HepG2 (cell line): ENCODE data around the gene BLVRB. TPM values are rescaled to one million over a fixed set of nuclear protein-coding genes. Genes with fewer than 3 reads are reported as not detected.
A peak's percentile ranks its signal among the peaks of the same experiment; 100 is the strongest.
"Not testable (repeated sequence)": the region's sequence is repeated elsewhere in the genome, so short reads cannot be mapped to it uniquely, and the experiment has no call there.

Experiments used
- ATAC-seq: fragments of 200-7000 bp; cut with Tn5 transposase; 3 replicates; pipeline ENCODE4 v1.9.1; 2020; ENCODE audit warnings: mild to moderate bottlenecking, moderate library complexity
- BruUV-seq: library from RNA; stranded (reverse); fragments of 400-500 nt; replicated peaks from 2 replicates; lab custom pipeline; 2021; lab: Mats Ljungman, UMichigan
- CTCF ChIA-PET: fragments of 300-600 bp; formaldehyde crosslinking; extraction: SDS; loops from one replicate; lab custom pipeline; 2021; ENCODE audit warnings: low total read pairs, inconsistent platforms, low intra/inter-chr PET ratio; lab: Yijun Ruan, JAX
- POLR2A ChIA-PET: fragments of 350-600 bp; sonication (Branson Sonifier 250); formaldehyde crosslinking; loops from one replicate; lab custom pipeline; 2020; ENCODE audit warnings: antibody characterized with exemption, inconsistent platforms; lab: Yijun Ruan, JAX
- DNase-seq: peaks from one replicate; pipeline ENCODE4 v3.0.0-alpha.2; 2015; ENCODE audit warnings: low spot score
- FAIRE-seq: peaks from 3 replicates; lab custom pipeline; 2011; peaks lifted over from hg19 to GRCh38; lab: Jason Lieb, UNC
- H2AFZ ChIP-seq: one replicate; pipeline ENCODE4 v1.6.1; 2011; ENCODE audit warnings: low read length, inconsistent platforms
- H3K27ac ChIP-seq: fragments of 300-600 bp; 3 replicates; pipeline ENCODE4 v1.8.0; 2011; ENCODE audit warnings: mixed run types, mild to moderate bottlenecking, mixed read lengths, low read length, inconsistent platforms; ENCODE audit not compliant: insufficient read depth; ENCODE audit errors: extremely low read length
- H3K27me3 ChIP-seq, 2 experiments: fragments of 200-600 bp in 1 of 2; 2 replicates in 1 of 2; 3 replicates in 1 of 2; pipeline versions ENCODE4 v1.6.0 to v1.8.0; 2011; ENCODE audit warnings: low read length in 2 of 2, mild to moderate bottlenecking in 2 of 2, moderate library complexity in 2 of 2, inconsistent platforms in 1 of 2; ENCODE audit not compliant: insufficient read depth in 2 of 2, control insufficient read depth in 1 of 2
- H3K36me3 ChIP-seq, 2 experiments: fragments of 200-600 bp in 1 of 2; replicated peaks in 1 of 2; 2 replicates in 1 of 2; 3 replicates in 1 of 2; pipeline versions ENCODE4 v1.5.1 to v1.8.0; 2011; ENCODE audit warnings: low read length in 2 of 2, inconsistent platforms in 1 of 2; ENCODE audit not compliant: insufficient read depth in 2 of 2, control insufficient read depth in 1 of 2
- H3K4me1 ChIP-seq: 2 replicates; pipeline ENCODE4 v1.5.1; 2012; ENCODE audit warnings: low read length, inconsistent platforms; ENCODE audit not compliant: insufficient read depth
- H3K4me2 ChIP-seq: 2 replicates; pipeline ENCODE4 v1.6.0; 2011; ENCODE audit warnings: low read depth, low read length, inconsistent platforms
- H3K4me3 ChIP-seq, 3 experiments: fragments of 200-600 bp in 1 of 3; sonication (generic), shearing (Covaris generic) in 1 of 3; replicated peaks in 1 of 3; 2 replicates each; pipeline ENCODE4 v1.5.1; 2011 to 2016; ENCODE audit warnings: low read length in 3 of 3, inconsistent platforms in 2 of 3, low read depth in 2 of 3, mild to moderate bottlenecking in 2 of 3, control low read depth in 1 of 3, mixed read lengths in 1 of 3; ENCODE audit not compliant: insufficient read depth in 1 of 3
- H3K79me2 ChIP-seq: one replicate; pipeline ENCODE4 v1.6.1; 2011; ENCODE audit warnings: low read length, inconsistent platforms; ENCODE audit not compliant: insufficient read depth
- H3K9ac ChIP-seq: 2 replicates; pipeline ENCODE4 v1.6.0; 2011; ENCODE audit warnings: mild to moderate bottlenecking, low read depth, low read length, inconsistent platforms; ENCODE audit not compliant: insufficient read depth
- H3K9me3 ChIP-seq: 2 replicates; pipeline ENCODE4 v1.5.1; 2012; ENCODE audit warnings: mild to moderate bottlenecking, low read length
- H4K20me1 ChIP-seq: 2 replicates; pipeline ENCODE4 v1.6.0; 2011; ENCODE audit warnings: inconsistent platforms, mild to moderate bottlenecking, low read length, moderate library complexity; ENCODE audit not compliant: insufficient read depth
- AHR ChIP-seq: IDR thresholded peaks from 2 replicates; pipeline ENCODE4 v1.6.1; 2018; ENCODE audit warnings: missing genetic modification reagents, missing compliant biosample characterization
- ATF7 ChIP-seq, 2 experiments: fragments of 450-650 bp in 1 of 2; sonication (generic) in 1 of 2; formaldehyde crosslinking in 1 of 2; IDR thresholded peaks; 2 replicates each; pipeline versions ENCODE4 v1.4.0 to v1.6.1; 2016 to 2020; ENCODE audit warnings: antibody characterized with exemption in 1 of 2, mild to moderate bottlenecking in 1 of 2, missing genetic modification reagents in 1 of 2
- RFX1 ChIP-seq: fragments of 450-650 bp; IDR thresholded peaks from 2 replicates; pipeline ENCODE4 v1.6.1; 2017
- ZFP82 ChIP-seq: sonication (generic); formaldehyde crosslinking; IDR thresholded peaks from 2 replicates; pipeline ENCODE4 v1.5.1; 2020; ENCODE audit warnings: mild to moderate bottlenecking, missing genetic modification reagents, borderline replicate concordance
- WGBS: methylation state at CpG from one replicate; pipeline ENCODE4 v1.1.6; 2017; ENCODE audit warnings: low lambda C conversion rate; 5-methylcytosine and 5-hydroxymethylcytosine counted together
- in situ Hi-C: cut with HindIII; loops from 2 replicates; pipeline ENCODE4 v1.10.0; 2017; ENCODE audit warnings: low pct_unique_long_range_greater_than_20kb; ENCODE audit not compliant: extremely low pct_ligation_motif_present
- intact Hi-C: fragments of 100-400 bp; cut with micrococcal nuclease; formaldehyde crosslinking; loops from one replicate; pipeline ENCODE4 v1.10.0; 2022; ENCODE audit not compliant: unreplicated experiment
- polyA plus RNA-seq, 8 experiments: library from polyadenylated mRNA; depleted of rRNA in 3 of 8; stranded (reverse) in 7 of 8; unstranded in 1 of 8; fragments of >200 nt; fragmentation: Illumina TruSeq in 4 of 8; extraction: Trizol in 4 of 8; gene quantifications; 2 replicates each; pipeline versions ENCODE4 v1.2.1 to v1.2.3, GENCODE V29; 2011 to 2016; ENCODE audit warnings: low read depth in 4 of 8, missing spikeins in 1 of 8, mixed read lengths in 1 of 8; ENCODE audit not compliant: insufficient read depth in 1 of 8
- total RNA-seq, 5 experiments: library from RNA; depleted of rRNA; stranded (reverse); fragments of >200 nt; fragmentation: Illumina TruSeq; extraction: Trizol; gene quantifications; 2 replicates each; pipeline ENCODE4 v1.2.3, GENCODE V29; 2016; ENCODE audit warnings: low read depth in 1 of 5

BLVRB gene
- total and polyA plus RNA-seq, 2 of the 13 experiments (the other 11 are each of a cell fraction or from before 2014, with no cell fraction given): 25.9 to 51.4 TPM

- BruUV-seq, CTCF ChIA-PET: not testable (repeated sequence)
These were observed 35.4 kb upstream of the BLVRB start for GRCh38 chr19:40500678-40501530.

DNA sequence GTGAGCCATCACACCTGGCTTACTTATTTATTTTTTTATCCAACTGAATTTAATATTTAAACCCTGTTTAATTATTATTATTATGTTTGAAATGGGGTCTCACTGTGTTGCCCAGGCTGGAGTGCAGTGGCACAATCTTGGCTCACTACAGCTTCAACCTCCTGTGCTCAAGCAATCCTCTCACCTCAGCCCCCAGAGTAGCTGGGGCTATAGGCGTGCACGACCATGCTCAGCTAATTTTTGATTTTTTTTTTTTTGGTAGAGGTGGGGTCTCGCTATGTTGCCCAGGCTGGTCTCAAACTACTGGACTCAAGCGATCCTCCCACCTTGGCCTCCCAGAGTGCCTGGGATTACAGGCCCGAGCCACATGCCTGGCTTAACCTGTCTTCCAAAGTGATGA lies 33.8 kb upstream of the BLVRB start:
- in situ Hi-C loops: no loop called here
- POLR2A ChIA-PET: no interaction called here
- BruUV-seq: no TSS peak

More at GRCh38 chr19:40500678-40501530, 35.4 kb upstream of the BLVRB start:
- DNase-seq; FAIRE-seq; ATAC-seq; POLR2A ChIA-PET; H3K4me1 ChIP-seq; H3K9me3 ChIP-seq; H3K36me3 ChIP-seq; intact Hi-C loops; H3K79me2 ChIP-seq; H3K27me3 ChIP-seq; H3K27ac ChIP-seq; H3K4me3 ChIP-seq; H4K20me1 ChIP-seq; H3K9ac ChIP-seq; H3K4me2 ChIP-seq; TF ChIP-seq ATF7 (CRISPR knock-in tag; IDR thresholded peaks at IDR 0.05): not testable (repeated sequence)
- 33% methylated on average over 8 of the region's 8 CpGs for WGBS
- TF ChIP-seq ATF7 (IDR thresholded peaks at IDR 0.05): peak; percentile 79
- TF ChIP-seq, all 625 proteins: peak for 1; not testable (repeated sequence) for 624
- in situ Hi-C loops, H2AFZ ChIP-seq: not testable (repeated sequence)

More for the DNA sequence above, 33.8 kb upstream of the BLVRB start:
- 37% methylated on average over 5 of the region's 5 CpGs for WGBS
- Histone ChIP-seq H4K20me1 (no peaks in the 10 kb centered on the region; the same call in 1 of the 2 replicates), H3K27me3 (0 out of 5 replicates have a peak, but pooled peaks cover 0 to 2% of the 10 kb centered on the region in 2 experiments), H3K79me2 (no peaks in the 10 kb centered on the region), H2AFZ (no peak overlapping the region), H3K9ac (no peak overlapping the region), H3K9me3 (no peaks in the 10 kb centered on the region), H3K27ac (no peak overlapping the region), H3K4me2 (no peak overlapping the region), H3K4me3 (no peak overlapping the region), H3K4me1 (no peaks in the 10 kb centered on the region), H3K36me3 (no peaks in the 10 kb centered on the region)
- FAIRE-seq (no peak), ATAC-seq (no peak), DNase-seq (no peak)
- CTCF ChIA-PET: no interaction called here
- TF ChIP-seq ZFP82 (CRISPR knock-in tag) (no peak), RFX1 (no peak), AHR (CRISPR knock-in tag) (no peak)
- intact Hi-C loops: no loop called here
